Psoas muscle (tissue), 8 donors: ENCODE measurements around the gene P2RY13. TPM values are rescaled to one million over a fixed set of nuclear protein-coding genes. Genes with fewer than 3 reads are reported as not detected.

ENCODE experiments used
- ATAC-seq, 4 donors: fragments of 200-7000 bp; cut with Tn5 transposase; one replicate each; pipeline ENCODE4 v1.9.1; 2020; ENCODE audit warnings: moderate library complexity in 3 of 4, mild to moderate bottlenecking in 2 of 4
- DNase-seq, 2 donors: peaks; one replicate each; pipeline ENCODE4 v3.0.0-alpha.2; 2020
- H3K27ac ChIP-seq: fragments of 200-600 bp; one replicate; pipeline ENCODE4 v1.8.0; 2022
- H3K27me3 ChIP-seq, 3 donors: fragments of 200-600 bp in 1 of 3; one replicate each; pipeline versions ENCODE4 v1.6.1 to v1.8.0; 2013 to 2022; ENCODE audit warnings: low read length in 2 of 3, mild to moderate bottlenecking in 2 of 3, moderate library complexity in 1 of 3; ENCODE audit not compliant: insufficient read depth in 3 of 3
- H3K36me3 ChIP-seq, 2 donors: fragments of 200-600 bp in 1 of 2; one replicate each; pipeline versions ENCODE4 v1.6.1 to v1.8.0; 2013 to 2022; ENCODE audit warnings: low read depth in 1 of 2, mild to moderate bottlenecking in 1 of 2, moderate library complexity in 1 of 2; ENCODE audit not compliant: insufficient read depth in 1 of 2
- H3K4me1 ChIP-seq: fragments of 200-600 bp; one replicate; pipeline ENCODE4 v1.8.0; 2022
- H3K4me3 ChIP-seq: fragments of 200-600 bp; one replicate; pipeline ENCODE4 v1.8.0; 2022; ENCODE audit warnings: mild to moderate bottlenecking
- H3K9me3 ChIP-seq: fragments of 200-600 bp; one replicate; pipeline ENCODE4 v1.8.0; 2022
- WGBS, 3 donors: extraction: QIAGEN DNeasy Blood & Tissue Kit; methylation state at CpG; one replicate each; pipeline versions ENCODE4 v1.1.6 to v1.1.7; 2013; 5-methylcytosine and 5-hydroxymethylcytosine counted together
- intact Hi-C, 2 donors: fragments of 100-400 bp; cut with DNase I; formaldehyde crosslinking; loops; one replicate each; pipeline versions ENCODE4 v1.11.0 to v1.14.2; 2022
- polyA plus RNA-seq, 3 donors: library from polyadenylated mRNA; stranded (reverse); fragments of 200-250 nt; gene quantifications; one replicate each; pipeline ENCODE4 v1.2.3, GENCODE V29; 2013
- total RNA-seq, 4 donors: library from RNA; stranded (reverse); fragmentation: NEBNext Ultra II Directional in 2 of 4; extraction: Animal tissue kit (Norgen Biotek cat#: 25700) in 2 of 4; gene quantifications; one replicate each; pipeline versions ENCODE4 v1.2.1 to v1.2.4, GENCODE V29; 2021 to 2023
- TF ChIP-seq, protein P1 (sequence below): fragments of 200-600 bp; IDR thresholded peaks from one replicate; pipeline ENCODE4 v1.8.0; 2022; ENCODE audit warnings: antibody characterized with exemption
- donor health status: healthy with polysubstance abuse.
- donor health status: DM: no; HTN: no; CAD: no; lungs with moderate emphysema.
- donor health status: Bipolar disorder and iron deficiency.
- donor health status: healthy.
- donor health status: DM: yes; HTN: yes; CAD: no.
- donor health status: DM: no; HTN: no; CAD: no.
- donor health status: DM: no; HTN: no; CAD: no.
- donor health status: DM: yes; HTN: yes; CAD: no.

P2RY13 gene
- total and polyA plus RNA-seq, 7 donors: 0.03 to 0.88 (median 0.28) TPM

DNA sequence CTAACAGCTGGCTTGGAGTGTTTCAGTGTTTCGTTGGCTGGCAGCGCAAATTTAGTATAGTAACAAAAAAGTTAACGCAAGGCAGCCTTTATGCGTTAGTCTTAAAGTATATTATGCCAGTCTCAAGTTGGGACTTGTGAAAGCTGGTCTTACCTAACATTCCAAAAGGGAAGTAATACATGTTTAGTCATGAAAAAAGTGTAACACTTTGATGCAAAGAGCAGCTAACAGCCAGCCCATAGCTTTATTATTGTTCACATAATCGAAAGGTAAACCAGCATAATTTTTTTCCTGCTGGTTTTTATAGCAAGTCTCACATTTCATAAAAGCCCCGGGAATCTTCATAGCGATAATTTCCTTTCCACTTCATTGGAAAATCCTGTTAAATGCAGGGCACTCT lies 10.4 kb downstream of the P2RY13 start:
- Histone ChIP-seq H3K4me1 (no peaks in the 10 kb centered on the region), H3K36me3 (no peaks in the 10 kb centered on the region), H3K4me3 (no peak overlapping the region), H3K9me3 (no peaks in the 10 kb centered on the region), H3K27me3 (no peaks in the 10 kb centered on the region), H3K27ac (no peak overlapping the region)
- 62 to 69% (median 63%) methylated on average over 7 of the region's 7 CpGs for WGBS, 3 donors
- ATAC-seq (no peak), DNase-seq (no peak)
- intact Hi-C loops: no loop called here
- TF ChIP-seq, protein P1, sequence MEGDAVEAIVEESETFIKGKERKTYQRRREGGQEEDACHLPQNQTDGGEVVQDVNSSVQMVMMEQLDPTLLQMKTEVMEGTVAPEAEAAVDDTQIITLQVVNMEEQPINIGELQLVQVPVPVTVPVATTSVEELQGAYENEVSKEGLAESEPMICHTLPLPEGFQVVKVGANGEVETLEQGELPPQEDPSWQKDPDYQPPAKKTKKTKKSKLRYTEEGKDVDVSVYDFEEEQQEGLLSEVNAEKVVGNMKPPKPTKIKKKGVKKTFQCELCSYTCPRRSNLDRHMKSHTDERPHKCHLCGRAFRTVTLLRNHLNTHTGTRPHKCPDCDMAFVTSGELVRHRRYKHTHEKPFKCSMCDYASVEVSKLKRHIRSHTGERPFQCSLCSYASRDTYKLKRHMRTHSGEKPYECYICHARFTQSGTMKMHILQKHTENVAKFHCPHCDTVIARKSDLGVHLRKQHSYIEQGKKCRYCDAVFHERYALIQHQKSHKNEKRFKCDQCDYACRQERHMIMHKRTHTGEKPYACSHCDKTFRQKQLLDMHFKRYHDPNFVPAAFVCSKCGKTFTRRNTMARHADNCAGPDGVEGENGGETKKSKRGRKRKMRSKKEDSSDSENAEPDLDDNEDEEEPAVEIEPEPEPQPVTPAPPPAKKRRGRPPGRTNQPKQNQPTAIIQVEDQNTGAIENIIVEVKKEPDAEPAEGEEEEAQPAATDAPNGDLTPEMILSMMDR: no peak

DNA sequence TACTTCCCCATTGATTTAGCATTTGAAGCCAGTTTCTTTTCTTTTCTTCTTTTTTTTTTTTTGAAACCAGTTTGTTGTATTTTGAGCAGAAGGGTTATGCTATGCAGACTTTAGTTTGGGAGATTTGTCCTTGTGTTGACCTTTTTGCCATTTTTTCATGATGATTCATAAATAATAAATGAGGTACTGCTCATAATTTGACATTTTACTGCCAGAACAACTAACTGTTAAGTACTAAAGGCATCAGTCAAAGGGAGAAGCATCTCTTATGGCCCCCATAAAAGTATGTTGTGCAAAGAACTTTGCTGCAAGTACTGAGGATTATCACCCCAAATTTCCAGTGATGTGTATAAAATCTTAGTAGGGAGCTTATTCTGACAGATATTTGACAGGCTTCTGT lies 11.0 kb downstream of the P2RY13 start:
- no peaks in the 10 kb centered on the region for H3K4me1 ChIP-seq
- ATAC-seq: no peak
- TF ChIP-seq, protein P1: no peak
- H3K36me3 ChIP-seq: no peaks in the 10 kb centered on the region
- no peaks in the 10 kb centered on the region for H3K9me3 ChIP-seq
- intact Hi-C loops: no loop called here
- H3K27me3 ChIP-seq: no peaks in the 10 kb centered on the region
- no peak overlapping the region for H3K4me3 ChIP-seq
- no peak for DNase-seq
- H3K27ac ChIP-seq: no peak overlapping the region

DNA sequence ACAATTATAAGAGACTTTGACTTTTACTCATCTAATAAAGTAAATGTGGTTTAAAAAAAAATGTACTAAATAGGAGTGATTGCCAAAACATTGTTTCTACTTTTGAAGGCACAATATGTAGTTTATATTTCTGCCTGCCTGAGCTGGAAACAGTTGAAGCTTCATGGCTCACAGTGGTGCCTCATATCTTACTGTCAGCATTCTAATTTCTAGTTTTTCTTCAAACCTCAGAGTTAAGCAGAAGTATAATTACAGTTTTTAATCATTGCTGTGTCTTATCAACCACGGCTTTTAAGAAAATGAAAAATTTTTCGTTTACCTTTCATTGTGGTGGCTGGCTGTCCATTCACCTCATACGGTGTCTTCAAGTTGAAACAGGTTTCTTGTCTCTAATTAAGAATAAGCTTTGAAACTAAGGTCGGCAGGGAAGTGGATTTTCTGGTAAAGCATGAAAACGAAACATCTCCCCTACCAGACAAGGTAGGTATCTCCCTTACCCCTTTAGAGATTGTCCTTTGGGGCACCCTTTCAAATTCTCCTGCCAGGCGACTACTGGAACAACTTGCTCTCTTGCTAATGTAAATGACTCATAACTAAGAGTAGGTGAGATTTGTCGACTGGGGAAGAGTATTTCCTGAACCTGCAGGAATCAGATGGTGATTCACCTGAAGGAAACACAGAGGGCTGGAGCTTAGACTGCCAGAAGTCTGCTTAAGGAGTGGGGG lies 12.9 kb downstream of the P2RY13 start, which contains the start of gene GPR87:
TSS of gene GPR87 (minus strand) at position 554 of the 725 bp plus-strand sequence. CDS start 16,720 bp downstream, outside the sequence.
- intact Hi-C loops: no loop called here
- no peaks in the 10 kb centered on the region for H3K36me3 ChIP-seq
- WGBS, 3 donors: 73 to 80% (median 80%) methylated on average over 7 of the region's 7 CpGs

DNA sequence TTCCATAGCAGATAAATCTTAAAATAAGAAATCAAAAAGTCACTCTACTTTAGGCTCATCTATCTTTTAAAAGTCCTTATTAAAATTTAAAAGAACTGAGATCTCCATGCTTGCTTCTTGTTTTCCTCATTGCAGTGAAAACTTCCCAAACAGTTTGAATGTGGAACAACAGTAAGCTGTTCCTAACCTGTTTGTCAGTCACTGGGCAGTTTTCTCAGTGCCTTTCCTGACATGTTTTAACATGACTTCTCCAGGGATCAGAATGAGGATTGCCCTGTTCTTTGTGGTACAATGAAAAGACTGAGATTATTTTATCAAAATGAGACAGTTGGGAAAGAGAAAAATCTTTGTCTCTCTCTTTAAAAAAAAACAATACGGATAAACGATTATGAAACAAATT lies 13.5 kb downstream of the P2RY13 start:
- intact Hi-C loops: no loop called here
- H3K27ac ChIP-seq: no peak overlapping the region
- H3K36me3 ChIP-seq: no peaks in the 10 kb centered on the region
- TF ChIP-seq, protein P1: no peak
- H3K27me3 ChIP-seq: no peaks in the 10 kb centered on the region
- no peak for ATAC-seq
- H3K9me3 ChIP-seq: no peaks in the 10 kb centered on the region
- no peaks in the 10 kb centered on the region for H3K4me1 ChIP-seq
- H3K4me3 ChIP-seq: no peak overlapping the region
- 91 to 93% (median 91%) methylated on average over 2 of the region's 2 CpGs for WGBS, 3 donors
- DNase-seq: no peak

More for the DNA sequence above, 12.9 kb downstream of the P2RY13 start, which contains the start of gene GPR87:
- Histone ChIP-seq H3K4me3 (no peak within 1 kb of the TSS), H3K4me1 (no peaks in the 10 kb centered on the region), H3K27me3 (no peaks in the 10 kb centered on the region), H3K9me3 (no peaks in the 10 kb centered on the region), H3K27ac (no peak within 1 kb of the TSS)
- TF ChIP-seq, protein P1: no peak
- ATAC-seq (no peak), DNase-seq (no peak)

DNA sequence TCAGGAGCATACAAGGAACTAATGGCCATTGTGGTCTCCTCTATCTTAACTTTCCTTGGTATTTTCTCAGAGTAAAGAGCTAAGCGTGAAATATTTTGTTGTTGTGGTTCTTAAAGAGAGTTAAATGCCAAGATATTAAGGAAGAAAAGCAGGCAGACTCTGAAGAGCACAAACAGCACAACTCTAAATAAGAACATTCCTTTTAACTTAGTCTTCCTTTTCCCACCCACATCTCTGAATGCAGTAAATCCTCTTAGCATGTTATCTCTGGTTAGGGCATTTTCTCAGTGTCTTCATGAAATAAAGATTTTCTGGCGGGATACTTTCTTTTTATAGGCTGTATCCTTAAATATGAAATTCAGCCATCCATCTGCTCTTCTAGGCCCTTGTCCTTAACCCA lies 14.2 kb downstream of the P2RY13 start:
- no peak for DNase-seq
- Histone ChIP-seq H3K4me1 (no peaks in the 10 kb centered on the region), H3K4me3 (no peak overlapping the region), H3K27me3 (no peaks in the 10 kb centered on the region), H3K9me3 (no peaks in the 10 kb centered on the region), H3K27ac (no peak overlapping the region), H3K36me3 (no peaks in the 10 kb centered on the region)
- intact Hi-C loops: no loop called here
- WGBS, 3 donors: 51 to 87% (median 85%) methylated on average over 2 of the region's 2 CpGs
- TF ChIP-seq, protein P1: no peak
- ATAC-seq: no peak
